ENCODE measurements around the gene MFSD6L.

DNA sequence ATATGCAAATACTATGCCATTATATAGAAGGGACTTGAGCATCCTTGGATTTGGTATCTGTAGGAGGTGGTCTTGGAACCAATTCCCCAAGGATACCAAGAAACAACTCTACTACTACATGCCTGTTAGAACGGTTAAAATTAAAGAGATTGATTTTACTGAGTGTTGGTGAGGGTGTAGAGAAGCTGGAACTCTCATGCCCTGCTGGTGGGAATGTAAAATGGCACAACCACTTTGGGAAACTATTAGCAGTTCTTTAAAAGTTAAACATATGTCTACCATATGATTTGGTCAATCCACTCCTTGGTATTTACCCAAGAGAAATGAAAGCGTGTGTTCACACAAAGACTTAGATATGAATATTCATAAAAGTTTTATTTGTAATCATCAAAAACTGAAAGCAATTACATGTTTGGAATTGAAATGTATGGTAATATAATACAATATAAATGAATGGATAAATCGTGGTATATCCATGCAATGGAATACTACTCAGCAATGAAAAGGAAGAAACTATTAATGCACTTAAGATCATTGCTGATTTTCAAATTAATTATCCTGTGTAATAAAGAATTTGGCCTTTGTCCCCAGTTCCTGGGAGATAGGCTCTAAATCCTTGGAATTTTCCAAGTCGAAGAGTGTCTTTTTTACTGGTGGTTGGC is 7.8 kb downstream of the MFSD6L start:
- TF ChIP-seq, protein P1, sequence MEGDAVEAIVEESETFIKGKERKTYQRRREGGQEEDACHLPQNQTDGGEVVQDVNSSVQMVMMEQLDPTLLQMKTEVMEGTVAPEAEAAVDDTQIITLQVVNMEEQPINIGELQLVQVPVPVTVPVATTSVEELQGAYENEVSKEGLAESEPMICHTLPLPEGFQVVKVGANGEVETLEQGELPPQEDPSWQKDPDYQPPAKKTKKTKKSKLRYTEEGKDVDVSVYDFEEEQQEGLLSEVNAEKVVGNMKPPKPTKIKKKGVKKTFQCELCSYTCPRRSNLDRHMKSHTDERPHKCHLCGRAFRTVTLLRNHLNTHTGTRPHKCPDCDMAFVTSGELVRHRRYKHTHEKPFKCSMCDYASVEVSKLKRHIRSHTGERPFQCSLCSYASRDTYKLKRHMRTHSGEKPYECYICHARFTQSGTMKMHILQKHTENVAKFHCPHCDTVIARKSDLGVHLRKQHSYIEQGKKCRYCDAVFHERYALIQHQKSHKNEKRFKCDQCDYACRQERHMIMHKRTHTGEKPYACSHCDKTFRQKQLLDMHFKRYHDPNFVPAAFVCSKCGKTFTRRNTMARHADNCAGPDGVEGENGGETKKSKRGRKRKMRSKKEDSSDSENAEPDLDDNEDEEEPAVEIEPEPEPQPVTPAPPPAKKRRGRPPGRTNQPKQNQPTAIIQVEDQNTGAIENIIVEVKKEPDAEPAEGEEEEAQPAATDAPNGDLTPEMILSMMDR (IDR thresholded peaks at IDR 0.05; ENCODE audit: low read depth, low read length), result no peak
- TF ChIP-seq POLR2A (IDR thresholded peaks at IDR 0.05; ENCODE audit: extremely low read depth, insufficient read length), result no peak
- TF ChIP-seq, protein P2, sequence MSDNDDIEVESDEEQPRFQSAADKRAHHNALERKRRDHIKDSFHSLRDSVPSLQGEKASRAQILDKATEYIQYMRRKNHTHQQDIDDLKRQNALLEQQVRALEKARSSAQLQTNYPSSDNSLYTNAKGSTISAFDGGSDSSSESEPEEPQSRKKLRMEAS (IDR thresholded peaks at IDR 0.05; ENCODE audit: low read depth, low read length), result no peak

Measured in NB4 (cell line).